Stimulated activated naive B cell treated with anti-CD40 and anti-IgM and Interleukin-4, amounts not matched to agents 10 μg/mL and 1 μg/mL and 100 μg/mL, for 72 hours (primary cell): Measurements from ENCODE around the gene PDZD4.
"Not testable (repeated sequence)": the region's sequence is repeated elsewhere in the genome, so short reads cannot be mapped to it uniquely, and the experiment has no call there.

Experiments used
- ATAC-seq, 2 donors: fragments of 150-1000 bp; cut with Tn5 transposase; replicated peaks; 2 replicates each; pipeline ENCODE4 v1.10.0; 2021; ENCODE audit warnings: moderate library complexity in 1 of 2
- DNase-seq: peaks from one replicate; pipeline ENCODE4 v3.0.0; 2021
- H3K27ac Mint-ChIP-seq: one replicate; pipeline ENCODE4 v1.8.0; 2022; ENCODE audit warnings: mild to moderate bottlenecking, mixed read lengths
- H3K27me3 Mint-ChIP-seq, 2 donors: one replicate each; pipeline ENCODE4 v1.8.0; 2022; ENCODE audit warnings: mixed read lengths in 2 of 2
- H3K36me3 Mint-ChIP-seq, 2 donors: one replicate each; pipeline ENCODE4 v1.8.0; 2022; ENCODE audit warnings: mixed read lengths in 2 of 2, mild to moderate bottlenecking in 1 of 2
- H3K4me1 Mint-ChIP-seq, 2 donors: one replicate each; pipeline ENCODE4 v1.8.0; 2022; ENCODE audit warnings: mixed read lengths in 2 of 2, mild to moderate bottlenecking in 1 of 2
- H3K4me3 Mint-ChIP-seq, 2 donors: one replicate each; pipeline ENCODE4 v1.8.0; 2022; ENCODE audit warnings: mild to moderate bottlenecking in 2 of 2, mixed read lengths in 2 of 2, moderate library complexity in 1 of 2
- H3K9me3 Mint-ChIP-seq, 2 donors: one replicate each; pipeline ENCODE4 v1.8.0; 2022; ENCODE audit warnings: mixed read lengths in 2 of 2, mild to moderate bottlenecking in 1 of 2

Gene PDZD4

DNA sequence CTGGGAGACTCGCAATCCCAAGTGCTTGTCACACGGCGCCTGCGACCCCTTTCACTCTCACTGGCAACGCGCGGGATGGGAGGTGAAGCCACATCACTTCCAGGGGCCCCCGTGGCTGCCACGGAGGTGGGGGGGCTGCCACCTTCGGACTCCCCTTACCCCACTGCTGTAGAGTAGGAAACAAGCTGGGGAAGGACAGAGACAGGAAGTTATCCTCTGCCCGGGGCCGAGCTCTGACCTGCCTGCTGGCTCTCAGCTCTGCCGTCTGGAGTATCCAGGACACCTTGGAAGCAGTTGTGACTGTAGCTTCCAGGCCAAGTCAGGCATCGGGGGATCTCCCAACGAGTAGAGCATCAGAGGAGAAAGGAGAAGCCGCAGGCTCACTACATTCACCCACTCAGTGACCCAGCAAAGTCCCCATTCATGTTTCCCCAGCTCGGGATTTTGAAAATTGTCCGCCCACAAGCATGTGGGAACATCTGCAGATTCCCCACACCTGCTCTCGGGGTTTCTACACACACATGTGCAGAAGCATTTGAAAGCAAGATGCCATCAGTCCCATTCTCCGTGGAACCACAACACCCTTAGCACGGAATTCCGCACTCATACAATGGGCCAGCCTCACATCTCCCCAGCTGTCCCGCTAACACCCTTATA, 10.8 kb downstream of the PDZD4 start:
- H3K9me3 Mint-ChIP-seq: no peaks in the 10 kb centered on the region
- H3K27ac Mint-ChIP-seq: no peak overlapping the region
- peaks cover 12 to 22% of the 10 kb centered on the region in 2 donors for H3K4me1 Mint-ChIP-seq
- H3K27me3 Mint-ChIP-seq: peaks cover 42 to 43% of the 10 kb centered on the region in 2 donors
- ATAC-seq (no peak), DNase-seq (no peak)
- peak overlapping the region in 1 of 2 donors; percentile 52 for H3K4me3 Mint-ChIP-seq
- no peaks in the 10 kb centered on the region for H3K36me3 Mint-ChIP-seq

DNA sequence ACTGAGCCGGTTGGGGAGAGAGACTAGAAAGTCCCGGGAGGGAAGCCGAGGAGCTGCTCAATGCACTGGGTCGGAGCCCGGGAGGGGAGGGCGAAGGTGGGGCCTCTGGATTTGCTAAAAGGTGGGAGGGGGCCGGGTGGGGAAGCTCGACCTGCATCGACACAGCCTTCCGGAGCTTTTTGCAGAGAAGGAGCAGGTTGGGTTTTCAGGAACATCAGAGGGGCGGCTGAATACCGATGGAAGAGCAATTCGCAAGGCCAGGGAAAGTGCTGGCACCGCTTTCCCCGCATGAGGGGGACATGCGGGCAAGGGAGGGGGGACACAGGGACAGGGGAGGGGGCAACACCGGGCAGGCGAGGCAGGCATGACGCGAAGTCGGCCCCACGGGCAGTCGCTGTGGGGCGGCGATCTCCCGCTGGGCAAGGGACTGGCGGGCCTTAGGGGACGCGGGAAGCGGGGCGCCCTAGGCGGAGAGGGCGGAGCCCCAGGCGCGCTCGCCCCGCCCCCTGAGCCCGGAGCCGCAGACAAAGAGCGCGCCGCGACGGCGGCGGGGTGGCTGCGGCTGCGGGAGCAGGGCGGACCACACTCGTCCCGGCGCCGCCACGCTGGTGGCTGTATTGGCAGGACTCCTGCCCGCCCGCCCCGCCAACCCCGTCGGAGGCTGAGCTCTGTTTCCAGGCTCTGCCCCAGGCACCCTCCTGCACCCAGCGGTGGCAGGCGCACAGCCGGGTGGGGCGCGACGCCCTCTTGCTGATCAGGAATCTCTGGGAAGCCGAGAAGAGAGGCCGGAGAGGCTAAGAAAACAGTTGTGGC, 11.6 kb downstream of the PDZD4 start:
- ATAC-seq: peak; percentile 69 to 76
- DNase-seq: no peak
- peaks cover 12 to 22% of the 10 kb centered on the region in 2 donors for H3K4me1 Mint-ChIP-seq
- H3K27me3 Mint-ChIP-seq: peaks cover 37 to 40% of the 10 kb centered on the region in 2 donors
- H3K27ac Mint-ChIP-seq: no peak overlapping the region
- no peaks in the 10 kb centered on the region for H3K9me3 Mint-ChIP-seq
- peak overlapping the region; percentile 46 to 59 for H3K4me3 Mint-ChIP-seq
- no peaks in the 10 kb centered on the region for H3K36me3 Mint-ChIP-seq

DNA sequence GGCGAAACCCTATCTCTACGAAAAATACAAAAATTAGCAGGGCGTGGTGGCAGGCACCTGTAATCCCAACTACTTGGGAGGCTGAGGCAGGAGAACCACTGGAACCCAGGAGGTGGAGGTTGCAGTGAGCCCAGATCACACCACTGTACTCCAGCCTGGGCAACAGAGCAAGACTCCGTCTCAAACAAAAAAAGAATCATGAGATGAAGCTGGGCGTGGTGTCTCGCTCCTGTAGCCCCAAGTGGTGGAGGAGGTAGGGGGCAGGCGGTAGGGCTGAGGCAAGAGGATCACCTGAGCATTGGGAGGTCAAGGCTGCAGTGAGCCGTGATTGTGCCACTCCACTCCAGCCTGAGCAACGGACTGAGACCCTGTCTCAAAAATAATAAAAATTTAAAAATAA, 12.3 kb downstream of the PDZD4 start:
- not testable (repeated sequence) for DNase-seq, ATAC-seq, H3K36me3 Mint-ChIP-seq, H3K27ac Mint-ChIP-seq, H3K4me3 Mint-ChIP-seq, H3K9me3 Mint-ChIP-seq
- Mint-ChIP-seq H3K27me3 (peaks cover 38 to 39% of the 10 kb centered on the region in 2 donors), H3K4me1 (peaks cover 12 to 22% of the 10 kb centered on the region in 2 donors)

DNA sequence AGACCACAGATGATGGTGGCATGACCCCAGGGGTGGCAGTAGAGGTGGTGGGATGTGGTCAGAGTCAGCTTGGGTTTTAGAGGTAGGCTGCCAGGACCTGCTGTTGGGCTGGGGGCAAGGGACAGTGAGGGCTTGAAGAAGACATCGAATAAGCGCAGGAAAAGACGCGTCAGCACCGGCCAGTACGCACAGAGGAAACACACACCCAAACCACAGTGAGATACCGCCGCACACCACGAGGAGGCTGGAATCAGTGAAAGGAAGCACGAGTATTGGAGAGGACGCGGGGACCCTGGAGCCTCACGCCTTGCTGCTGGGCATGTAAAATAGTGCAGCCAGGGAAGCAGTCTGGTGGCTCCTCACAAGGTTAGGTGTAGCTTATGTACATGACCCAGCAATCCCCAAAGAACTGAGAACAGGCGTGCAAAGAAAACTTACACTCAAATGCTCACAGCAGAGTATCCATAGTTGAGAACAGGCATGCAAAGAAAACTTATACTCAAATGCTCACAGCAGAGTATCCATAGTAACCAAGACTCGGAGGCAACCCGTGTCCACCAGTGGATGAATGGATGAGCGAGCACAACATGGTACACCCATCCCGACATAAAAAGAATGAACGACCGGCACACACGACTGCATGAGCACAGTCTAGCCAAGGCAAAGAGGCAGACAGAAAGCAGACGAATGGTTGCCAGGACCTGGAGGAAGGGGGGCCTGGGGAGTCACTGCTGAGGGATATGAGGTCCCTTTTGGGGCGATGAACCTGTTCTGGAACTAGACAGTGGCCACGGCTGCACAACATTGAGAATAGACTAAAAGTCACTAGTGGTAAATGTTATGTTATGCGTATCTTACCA, 13.3 kb downstream of the PDZD4 start:
- Mint-ChIP-seq H3K27ac (no peak overlapping the region), H3K36me3 (no peaks in the 10 kb centered on the region), H3K4me1 (peaks cover 11 to 15% of the 10 kb centered on the region in 2 donors), H3K9me3 (no peaks in the 10 kb centered on the region), H3K4me3 (no peak overlapping the region), H3K27me3 (peaks cover 45 to 49% of the 10 kb centered on the region in 2 donors)
- DNase-seq: no peak
- ATAC-seq: peak; percentile 39 to 42

DNA sequence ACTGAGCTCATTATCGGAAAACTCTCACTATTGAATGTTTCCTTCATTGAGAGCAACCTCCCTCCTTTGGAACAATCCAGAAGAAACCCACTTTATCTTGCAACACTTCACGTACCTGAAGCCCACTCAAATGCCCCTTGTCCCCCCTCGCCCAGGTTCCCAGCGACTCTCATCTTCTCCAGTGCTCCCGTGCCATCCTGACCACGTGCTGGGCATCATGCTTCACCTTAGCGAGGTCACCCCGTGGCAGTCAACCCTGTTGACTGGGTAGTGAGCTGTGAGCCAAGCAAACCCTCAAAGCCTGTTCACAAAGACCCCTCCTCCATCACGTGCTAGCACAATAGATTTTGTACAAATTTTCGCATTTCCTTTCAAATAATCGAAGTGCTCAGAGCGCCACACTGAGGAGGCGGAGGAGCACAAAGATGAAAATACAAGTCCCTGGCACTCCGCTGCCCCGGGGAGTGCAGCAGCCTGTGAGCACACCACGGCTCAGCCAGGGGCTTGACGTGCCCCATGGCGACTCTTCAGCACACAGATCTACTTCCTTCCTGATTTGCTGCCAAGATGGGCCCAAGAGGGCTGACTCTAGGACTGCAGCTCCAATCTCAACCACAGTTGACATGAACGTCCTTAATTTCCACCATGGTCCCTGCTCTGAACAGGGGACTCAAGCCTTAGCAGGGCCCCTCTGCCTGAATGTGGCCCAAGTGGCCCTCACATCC, 15.6 kb downstream of the PDZD4 start:
- Mint-ChIP-seq H3K9me3 (no peaks in the 10 kb centered on the region), H3K27ac (no peak overlapping the region), H3K27me3 (peaks cover 48 to 51% of the 10 kb centered on the region in 2 donors), H3K36me3 (no peaks in the 10 kb centered on the region), H3K4me3 (no peak overlapping the region), H3K4me1 (peaks cover 6 to 12% of the 10 kb centered on the region in 2 donors)
- DNase-seq (no peak), ATAC-seq (no peak)

DNA sequence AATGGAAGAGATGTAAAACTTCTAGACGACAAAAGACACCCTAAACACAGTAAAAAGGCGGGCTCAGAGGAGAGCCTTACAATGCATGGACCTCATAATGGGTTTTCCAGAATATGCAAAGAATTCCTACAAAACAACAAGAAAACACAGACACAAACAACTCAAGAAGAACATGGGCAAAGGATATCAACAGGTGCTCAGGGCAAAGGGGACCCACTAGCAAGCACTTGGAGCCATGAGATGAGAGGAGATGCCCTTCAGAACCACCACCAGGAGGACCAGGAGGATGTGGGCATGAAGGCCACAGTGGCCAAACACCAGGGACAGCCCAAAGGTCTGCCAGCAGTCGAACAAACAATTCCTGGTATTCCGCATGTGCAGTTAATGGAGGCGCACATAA, 17.2 kb downstream of the PDZD4 start:
- Mint-ChIP-seq H3K9me3 (no peaks in the 10 kb centered on the region), H3K36me3 (no peaks in the 10 kb centered on the region), H3K4me1 (peaks cover 4 to 7% of the 10 kb centered on the region in 2 donors), H3K4me3 (no peak overlapping the region), H3K27me3 (peaks cover 36 to 53% of the 10 kb centered on the region in 2 donors), H3K27ac (no peak overlapping the region)
- no peak for DNase-seq
- ATAC-seq: no peak

DNA sequence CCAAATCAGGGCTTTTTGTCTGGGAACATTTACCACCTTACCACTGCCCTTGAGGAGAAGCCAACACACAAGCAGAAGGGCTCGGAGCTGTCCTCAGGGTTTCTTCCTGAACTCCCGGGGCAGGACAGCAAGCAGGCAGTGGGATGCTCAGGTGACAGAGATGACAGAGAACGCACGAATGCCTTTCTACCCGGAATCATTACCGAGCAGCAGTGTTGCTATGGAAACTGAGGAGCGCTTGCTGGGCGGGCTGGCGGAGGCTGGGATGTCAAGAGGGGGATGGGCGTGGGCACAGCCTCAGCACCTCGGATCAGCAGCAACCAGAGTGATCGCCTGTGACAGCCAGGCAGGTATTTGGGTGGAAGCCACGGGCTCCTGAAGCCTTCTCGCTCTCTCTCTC, 18.1 kb downstream of the PDZD4 start:
- ATAC-seq (no peak), DNase-seq (no peak)
- Mint-ChIP-seq H3K36me3 (no peaks in the 10 kb centered on the region), H3K4me1 (peaks cover 4 to 7% of the 10 kb centered on the region in 2 donors), H3K4me3 (no peak overlapping the region), H3K9me3 (no peaks in the 10 kb centered on the region), H3K27ac (no peak overlapping the region), H3K27me3 (peaks cover 30 to 44% of the 10 kb centered on the region in 2 donors)

DNA sequence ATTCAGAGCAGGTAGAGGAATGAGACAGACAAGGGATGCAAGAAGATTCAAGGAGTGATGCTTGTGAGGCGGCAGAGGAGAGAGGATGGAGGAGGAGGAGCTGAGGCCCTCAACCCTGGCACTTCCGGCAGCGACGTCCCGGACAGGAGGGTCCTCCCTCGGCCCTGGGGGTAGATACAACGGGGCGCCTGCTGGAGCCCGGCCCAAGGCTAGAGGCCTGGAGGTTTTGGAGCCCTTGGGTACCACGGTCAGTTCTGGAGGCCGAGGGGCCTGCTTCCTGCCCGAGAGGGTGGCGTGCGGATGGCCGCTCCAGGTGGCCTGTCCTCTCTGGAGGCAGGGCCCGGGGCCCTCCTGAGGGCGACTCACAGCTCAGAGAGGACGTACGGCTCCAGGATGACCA, 22.4 kb downstream of the PDZD4 start:
- peaks cover 9 to 21% of the 10 kb centered on the region in 2 donors for H3K27me3 Mint-ChIP-seq
- no peaks in the 10 kb centered on the region for H3K36me3 Mint-ChIP-seq
- no peaks in the 10 kb centered on the region for H3K9me3 Mint-ChIP-seq
- DNase-seq (no peak), ATAC-seq (no peak)
- no peaks in the 10 kb centered on the region for H3K4me1 Mint-ChIP-seq
- H3K27ac Mint-ChIP-seq: peak overlapping the region; percentile 3
- H3K4me3 Mint-ChIP-seq: no peak overlapping the region

DNA sequence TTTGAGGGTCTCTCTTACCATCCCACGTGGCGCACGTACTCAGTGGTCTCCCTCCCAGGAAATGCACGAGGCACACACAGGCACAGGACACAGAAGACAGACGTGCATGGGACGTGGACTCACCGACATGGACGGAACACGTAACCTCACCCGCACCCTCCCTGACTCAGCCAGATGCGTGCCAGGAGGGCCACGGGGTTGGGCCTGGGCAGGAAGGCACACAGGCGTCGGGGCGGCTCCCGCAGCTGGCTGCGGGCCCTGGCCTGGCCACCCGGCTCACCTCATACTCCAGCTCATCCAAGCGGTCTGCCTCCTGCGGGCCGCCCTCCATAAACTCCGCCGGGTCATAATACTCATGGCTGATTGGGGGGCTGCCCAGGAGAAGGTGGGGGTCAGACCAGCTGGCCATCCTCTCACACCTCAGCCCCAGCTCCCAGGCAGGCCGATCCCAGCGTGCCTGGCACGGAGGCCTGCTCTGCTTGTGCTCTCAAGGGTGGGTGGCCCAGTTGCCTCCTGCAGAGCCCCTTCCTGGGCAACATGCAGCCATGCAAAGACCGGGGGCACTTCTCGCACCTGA, 23.3 kb downstream of the PDZD4 start:
- peaks cover 0 to 15% of the 10 kb centered on the region in 2 donors for H3K27me3 Mint-ChIP-seq
- H3K9me3 Mint-ChIP-seq: no peaks in the 10 kb centered on the region
- DNase-seq: no peak
- ATAC-seq: no peak
- no peaks in the 10 kb centered on the region for H3K4me1 Mint-ChIP-seq
- H3K27ac Mint-ChIP-seq: no peak overlapping the region
- no peak overlapping the region for H3K4me3 Mint-ChIP-seq
- H3K36me3 Mint-ChIP-seq: no peaks in the 10 kb centered on the region

DNA sequence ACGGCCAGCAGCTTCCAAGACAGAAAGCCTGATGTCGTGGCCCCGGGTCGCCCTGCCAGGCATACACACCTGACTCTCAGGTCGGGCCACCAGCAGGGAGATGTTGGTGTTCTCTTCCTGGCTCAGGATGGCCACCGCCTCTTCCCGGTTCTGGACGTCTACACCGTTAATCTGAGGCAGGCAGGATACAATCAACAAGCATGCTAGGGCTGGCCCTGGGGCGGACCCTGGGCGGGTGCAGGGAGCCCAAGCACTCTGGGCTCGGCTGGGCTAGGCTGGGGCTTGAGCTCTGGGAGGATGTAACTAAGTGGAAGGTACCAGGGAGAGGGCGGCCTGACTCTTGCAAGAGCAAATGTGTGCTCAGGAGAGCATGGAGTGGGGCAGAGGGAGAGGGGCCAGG, 24.9 kb downstream of the PDZD4 start:
- Mint-ChIP-seq H3K4me1 (no peaks in the 10 kb centered on the region), H3K27ac (no peak overlapping the region), H3K36me3 (no peaks in the 10 kb centered on the region), H3K4me3 (no peak overlapping the region), H3K9me3 (no peaks in the 10 kb centered on the region), H3K27me3 (peaks cover 0 to 10% of the 10 kb centered on the region in 2 donors)
- ATAC-seq (no peak), DNase-seq (no peak)

DNA sequence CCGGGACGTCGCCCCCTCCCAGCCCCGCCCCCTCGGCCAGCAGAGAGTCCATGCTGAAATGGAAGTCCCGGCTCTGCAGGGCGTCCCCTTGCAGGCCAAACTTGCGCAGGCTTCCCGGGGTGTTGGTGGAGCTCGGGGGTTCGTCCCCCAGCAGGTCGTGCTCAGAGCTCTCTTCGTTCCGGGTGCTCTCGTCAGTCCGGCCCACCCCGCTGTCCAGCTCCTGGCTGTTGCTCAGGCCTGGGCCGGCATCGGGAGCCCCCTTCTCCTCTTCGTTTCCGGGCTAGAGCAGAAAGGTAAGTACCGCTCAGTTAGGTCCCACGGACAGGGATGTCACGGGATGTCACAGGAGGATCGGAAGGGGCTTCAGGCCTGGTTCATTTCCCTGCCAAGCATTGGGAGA, 25.7 kb downstream of the PDZD4 start:
- Mint-ChIP-seq H3K27me3 (peaks cover 0 to 5% of the 10 kb centered on the region in 2 donors), H3K36me3 (no peaks in the 10 kb centered on the region), H3K27ac (no peak overlapping the region), H3K4me3 (no peak overlapping the region), H3K9me3 (no peaks in the 10 kb centered on the region), H3K4me1 (no peaks in the 10 kb centered on the region)
- ATAC-seq (no peak), DNase-seq (no peak)

DNA sequence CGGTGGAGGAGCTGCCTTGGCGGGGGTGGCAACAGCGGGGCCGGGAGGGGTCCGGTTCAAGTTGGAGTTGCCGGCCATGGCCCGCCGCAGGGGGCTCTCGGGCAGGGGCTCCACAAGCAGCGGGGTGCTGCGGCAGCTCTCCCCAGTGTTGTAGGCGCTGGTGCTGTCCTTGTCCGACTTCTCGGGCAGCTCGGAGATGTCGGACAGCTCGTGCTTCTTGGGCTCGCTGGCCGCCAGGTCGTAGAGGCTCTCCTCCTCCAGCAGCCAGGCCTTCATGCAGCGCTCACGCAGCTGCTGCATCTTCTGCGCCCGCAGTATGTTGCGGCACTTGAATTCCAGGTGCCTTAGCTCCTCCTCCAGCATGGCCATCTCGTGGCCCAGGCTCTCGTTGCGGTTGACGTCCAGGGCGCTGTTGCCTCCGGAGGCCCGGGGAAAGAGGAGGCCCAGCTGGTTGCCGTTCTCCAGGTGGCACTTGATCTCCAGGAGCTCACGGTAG, 26.2 kb downstream of the PDZD4 start:
- Mint-ChIP-seq H3K4me3 (no peak overlapping the region), H3K9me3 (no peaks in the 10 kb centered on the region), H3K4me1 (no peaks in the 10 kb centered on the region), H3K27ac (no peak overlapping the region), H3K27me3 (peaks cover 0 to 3% of the 10 kb centered on the region in 2 donors), H3K36me3 (no peaks in the 10 kb centered on the region)
- no peak for DNase-seq
- ATAC-seq: no peak

DNA sequence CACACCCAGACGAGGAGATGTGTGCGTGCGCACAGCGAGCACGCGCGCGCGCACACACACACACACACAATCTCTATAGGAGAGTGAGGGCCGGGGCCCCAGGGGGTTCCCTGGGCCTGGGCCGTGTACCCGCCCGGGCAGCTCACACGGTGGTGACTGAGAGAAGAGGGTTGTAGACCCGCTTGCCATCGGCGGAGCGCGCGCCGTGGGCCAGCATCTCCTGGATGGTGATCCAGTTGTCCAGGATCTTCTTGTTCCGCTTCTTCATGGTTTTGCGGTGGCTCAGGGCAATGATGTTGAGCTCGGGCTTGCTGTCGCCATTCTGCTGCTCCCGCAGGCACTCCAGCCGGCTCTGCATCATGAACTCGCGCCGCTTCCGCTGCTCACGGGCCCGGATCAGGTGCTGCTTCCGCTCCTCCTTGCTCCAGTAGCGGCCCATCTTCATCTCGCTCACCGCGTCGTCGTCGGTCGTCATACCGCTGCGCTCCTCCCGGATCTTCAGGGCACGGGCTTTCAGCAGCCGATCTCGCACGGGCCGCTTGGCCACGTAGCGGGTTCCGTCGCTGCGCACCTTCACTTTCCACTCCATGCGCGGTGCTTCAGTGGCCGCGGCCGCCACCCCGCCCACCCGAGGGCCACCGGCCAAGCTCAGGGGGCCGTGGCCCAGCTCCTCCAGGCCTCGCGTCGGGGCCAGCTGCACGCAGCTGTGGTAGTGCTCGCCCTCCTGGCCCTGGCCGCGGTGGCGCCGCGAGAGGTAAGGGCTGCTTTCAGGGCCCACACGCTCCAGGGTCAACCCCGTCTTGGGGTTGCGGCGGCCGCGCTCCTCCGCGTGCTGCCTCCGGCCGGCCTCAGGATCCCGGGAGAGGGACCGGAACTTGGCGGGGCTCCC, 26.9 kb downstream of the PDZD4 start:
- Mint-ChIP-seq H3K4me3 (no peak overlapping the region), H3K36me3 (peaks cover 3 to 5% of the 10 kb centered on the region in 2 donors), H3K27me3 (no peaks in the 10 kb centered on the region), H3K9me3 (no peaks in the 10 kb centered on the region), H3K4me1 (no peaks in the 10 kb centered on the region), H3K27ac (no peak overlapping the region)
- no peak for ATAC-seq
- DNase-seq: no peak
